H1 (cell line): Measurements from ENCODE around the gene LYPD4. TPM values are rescaled to one million over a fixed set of nuclear protein-coding genes. Genes with fewer than 3 reads are reported as not detected.
A peak's percentile ranks its signal among the peaks of the same experiment; 100 is the strongest.

Experiments used
- CTCF ChIA-PET: fragments of 300-600 bp; sonication (Branson Sonifier 250); formaldehyde crosslinking; loops from one replicate; lab custom pipeline; 2021; ENCODE audit not compliant: partially characterized antibody; lab: Charles Lee
- POLR2A ChIA-PET: fragments of 300-600 bp; sonication (Branson Sonifier 250); formaldehyde crosslinking; loops from one replicate; lab custom pipeline; 2021; ENCODE audit warnings: inconsistent platforms; ENCODE audit not compliant: partially characterized antibody; lab: Charles Lee
- DNase-seq, 2 experiments: peaks; one replicate each; pipeline versions ENCODE4 v3.0.0 to v3.0.0-alpha.2; 2010 to 2022; ENCODE audit warnings: low spot score in 2 of 2, low read depth in 1 of 2, mixed read lengths in 1 of 2
- FAIRE-seq: peaks from 2 replicates; lab custom pipeline; 2011; peaks lifted over from hg19 to GRCh38; lab: Jason Lieb, UNC
- H2AFZ ChIP-seq: 2 replicates; pipeline ENCODE4 v1.8.1; 2012; ENCODE audit warnings: low read length, inconsistent platforms
- H2AK5ac ChIP-seq: 2 replicates; pipeline ENCODE4 v1.6.1; 2013; ENCODE audit warnings: low read depth, low read length
- H2BK120ac ChIP-seq: replicated peaks from 2 replicates; pipeline ENCODE3; 2013; ENCODE audit warnings: low read depth, low read length, inconsistent platforms
- H2BK12ac ChIP-seq: 2 replicates; pipeline ENCODE4 v1.6.1; 2013; ENCODE audit warnings: low read depth, low read length
- H2BK15ac ChIP-seq: 2 replicates; pipeline ENCODE4 v1.6.1; 2013; ENCODE audit warnings: low read length
- H2BK20ac ChIP-seq: 2 replicates; pipeline ENCODE4 v1.6.1; 2013; ENCODE audit warnings: low read length
- H2BK5ac ChIP-seq: 2 replicates; pipeline ENCODE4 v1.6.1; 2013; ENCODE audit warnings: low read depth, low read length
- H3K14ac ChIP-seq: 2 replicates; pipeline ENCODE4 v1.6.1; 2013; ENCODE audit warnings: inconsistent platforms; ENCODE audit not compliant: insufficient read length
- H3K18ac ChIP-seq: 2 replicates; pipeline ENCODE4 v1.6.1; 2013; ENCODE audit warnings: low read length; ENCODE audit errors: extremely low read depth
- H3K23ac ChIP-seq: 2 replicates; pipeline ENCODE4 v1.6.1; 2013; ENCODE audit warnings: inconsistent platforms; ENCODE audit not compliant: insufficient read length
- H3K23me2 ChIP-seq: 2 replicates; pipeline ENCODE4 v1.6.1; 2013; ENCODE audit warnings: low read depth, low read length
- H3K27ac ChIP-seq: 2 replicates; pipeline ENCODE4 v1.6.1; 2011; ENCODE audit warnings: low read depth, low read length, inconsistent platforms
- H3K27me3 ChIP-seq, 4 experiments: replicated peaks in 1 of 4; 1 replicate in 1 of 4; 2 replicates in 3 of 4; pipeline versions ENCODE4 v1.6.1 to v1.8.1; 2011 to 2013; ENCODE audit warnings: low read length in 3 of 4, mild to moderate bottlenecking in 3 of 4, inconsistent platforms in 2 of 4, mixed read lengths in 2 of 4, moderate library complexity in 1 of 4; ENCODE audit not compliant: control insufficient read depth in 3 of 4, insufficient read depth in 3 of 4; ENCODE audit errors: extremely low read depth in 1 of 4
- H3K36me3 ChIP-seq, 4 experiments: 2 replicates each; pipeline versions ENCODE4 v1.6.1 to v1.8.1; 2011 to 2013; ENCODE audit warnings: mild to moderate bottlenecking in 4 of 4, low read length in 3 of 4, moderate library complexity in 2 of 4, control low read depth in 1 of 4, inconsistent platforms in 1 of 4; ENCODE audit not compliant: insufficient read depth in 4 of 4, control insufficient read depth in 2 of 4
- H3K4ac ChIP-seq: replicated peaks from 2 replicates; pipeline ENCODE3; 2013; ENCODE audit warnings: low read length, low read depth, mixed read lengths, inconsistent platforms; ENCODE audit not compliant: insufficient read length
- H3K4me1 ChIP-seq, 4 experiments: replicated peaks in 1 of 4; 1 replicate in 1 of 4; 2 replicates in 3 of 4; pipeline versions ENCODE4 v1.6.1 to v1.8.1; 2011 to 2013; ENCODE audit warnings: low read length in 3 of 4, inconsistent platforms in 2 of 4, mixed read lengths in 1 of 4; ENCODE audit not compliant: insufficient read depth in 4 of 4, control insufficient read depth in 3 of 4
- H3K4me2 ChIP-seq, 2 experiments: 2 replicates each; pipeline versions ENCODE4 v1.6.1 to v1.8.1; 2011 to 2013; ENCODE audit warnings: low read depth in 2 of 2, low read length in 2 of 2, control low read depth in 1 of 2, inconsistent platforms in 1 of 2, mild to moderate bottlenecking in 1 of 2; ENCODE audit not compliant: insufficient read depth in 1 of 2
- H3K4me3 ChIP-seq, 4 experiments: fragments of 200-600, 300-600 bp in 1 of 4; sonication (generic), shearing (Covaris generic), sonication (Bioruptor Twin) in 1 of 4; 2 replicates each; pipeline versions ENCODE4 v1.5.1 to v1.8.1; 2011 to 2016; ENCODE audit warnings: low read length in 4 of 4, low read depth in 3 of 4, control low read depth in 2 of 4, inconsistent platforms in 2 of 4, mild to moderate bottlenecking in 2 of 4, mixed read lengths in 1 of 4, moderate library complexity in 1 of 4; ENCODE audit not compliant: insufficient read depth in 2 of 4; ENCODE audit errors: extremely low read depth in 1 of 4
- H3K56ac ChIP-seq: replicated peaks from 2 replicates; pipeline ENCODE3; 2013; ENCODE audit warnings: low read depth, mild to moderate bottlenecking, mixed read lengths, low read length, inconsistent platforms; ENCODE audit not compliant: insufficient read length
- H3K79me1 ChIP-seq: 2 replicates; pipeline ENCODE4 v1.6.1; 2013; ENCODE audit warnings: low read depth, low read length, control low read depth
- H3K79me2 ChIP-seq, 2 experiments: 2 replicates each; pipeline versions ENCODE4 v1.6.1 to v1.8.1; 2012 to 2013; ENCODE audit warnings: low read length in 2 of 2, mild to moderate bottlenecking in 2 of 2, inconsistent platforms in 1 of 2; ENCODE audit not compliant: insufficient read depth in 2 of 2, control insufficient read depth in 1 of 2
- H3K9ac ChIP-seq, 4 experiments: replicated peaks in 1 of 4; 1 replicate in 1 of 4; 2 replicates in 3 of 4; pipeline versions ENCODE4 v1.6.1 to v1.8.1; 2011 to 2013; ENCODE audit warnings: low read depth in 3 of 4, low read length in 3 of 4, control low read depth in 2 of 4, mild to moderate bottlenecking in 2 of 4, moderate library complexity in 2 of 4, inconsistent platforms in 1 of 4; ENCODE audit errors: extremely low read depth in 1 of 4
- H3K9me3 ChIP-seq, 2 experiments: 2 replicates each; pipeline versions ENCODE4 v1.6.1 to v1.8.1; 2012 to 2013; ENCODE audit warnings: mild to moderate bottlenecking in 2 of 2, moderate library complexity in 2 of 2, control low read depth in 1 of 2, inconsistent platforms in 1 of 2, low read depth in 1 of 2, low read length in 1 of 2, mixed read lengths in 1 of 2; ENCODE audit not compliant: insufficient read depth in 2 of 2
- H4K20me1 ChIP-seq, 2 experiments: replicated peaks in 1 of 2; 2 replicates each; pipeline versions ENCODE3 to v1.8.1; 2011 to 2013; ENCODE audit warnings: inconsistent platforms in 2 of 2, low read length in 2 of 2, mild to moderate bottlenecking in 1 of 2; ENCODE audit not compliant: insufficient read depth in 2 of 2, control insufficient read depth in 1 of 2
- H4K5ac ChIP-seq: 2 replicates; pipeline ENCODE4 v1.6.1; 2013; ENCODE audit warnings: low read length, low read depth, mixed read lengths, inconsistent platforms; ENCODE audit not compliant: insufficient read length
- H4K8ac ChIP-seq: 2 replicates; pipeline ENCODE4 v1.8.0; 2013; ENCODE audit warnings: mild to moderate bottlenecking, moderate library complexity, low read length, inconsistent platforms; ENCODE audit not compliant: insufficient read depth; ENCODE audit errors: extremely low read depth
- H4K91ac ChIP-seq: replicated peaks from 2 replicates; pipeline ENCODE3; 2013; ENCODE audit warnings: low read length, mixed read lengths, inconsistent platforms; ENCODE audit not compliant: insufficient read length
- CHD2 ChIP-seq: IDR thresholded peaks from 2 replicates; pipeline ENCODE4 v1.6.1; 2012; ENCODE audit warnings: low read length, improper control_type of control experiment
- SIX5 ChIP-seq: IDR thresholded peaks from 2 replicates; pipeline ENCODE4 v1.6.1; 2011; ENCODE audit warnings: mild to moderate bottlenecking, low read depth, low read length
- TAF1 ChIP-seq: IDR thresholded peaks from 2 replicates; pipeline ENCODE4 v1.6.1; 2011; ENCODE audit warnings: mild to moderate bottlenecking, low read depth, low read length
- WGBS, 2 experiments: shearing (Covaris generic) in 1 of 2; methylation state at CpG; one replicate each; pipeline versions ENCODE4 v1.1.6 to v1.1.7; 2013 to 2015; ENCODE audit warnings: low lambda C conversion rate in 2 of 2, mixed read lengths in 2 of 2, inconsistent platforms in 1 of 2, low coverage in 1 of 2, missing lambda C conversion rate in 1 of 2; ENCODE audit not compliant: insufficient replicate concordance in 2 of 2, insufficient coverage in 1 of 2, insufficient read length in 1 of 2; ENCODE audit errors: extremely low coverage in 1 of 2, missing lambda C conversion rate in 1 of 2; 5-methylcytosine and 5-hydroxymethylcytosine counted together
- polyA plus RNA-seq, 7 experiments: library from polyadenylated mRNA; depleted of rRNA in 3 of 7; stranded (reverse) in 5 of 7; unstranded in 2 of 7; fragments of >200 nt in 5 of 7; fragments of 200-250 nt in 2 of 7; gene quantifications; 1 replicate in 5 of 7; 2 replicates in 1 of 7; 4 replicates in 1 of 7; pipeline versions ENCODE4 v1.2.1 to v1.2.3, GENCODE V29; 2011 to 2013; ENCODE audit warnings: missing spikeins in 2 of 7, mixed read lengths in 2 of 7
- total RNA-seq: library from RNA; stranded (reverse); fragmentation: NEBNext Ultra II Directional; extraction: Animal tissue kit (Norgen Biotek cat#: 25700); gene quantifications from 2 replicates; pipeline ENCODE4 v1.2.1, GENCODE V29; 2021
- TF ChIP-seq, protein P1 (sequence below): IDR thresholded peaks from 2 replicates; pipeline ENCODE4 v1.6.1; 2012; ENCODE audit warnings: inconsistent platforms

LYPD4 gene
- total and polyA plus RNA-seq, 2 of the 8 experiments (the other 6 are each of a cell fraction or from before 2014, with no cell fraction given): 0.06 TPM; not detected in 1

DNA sequence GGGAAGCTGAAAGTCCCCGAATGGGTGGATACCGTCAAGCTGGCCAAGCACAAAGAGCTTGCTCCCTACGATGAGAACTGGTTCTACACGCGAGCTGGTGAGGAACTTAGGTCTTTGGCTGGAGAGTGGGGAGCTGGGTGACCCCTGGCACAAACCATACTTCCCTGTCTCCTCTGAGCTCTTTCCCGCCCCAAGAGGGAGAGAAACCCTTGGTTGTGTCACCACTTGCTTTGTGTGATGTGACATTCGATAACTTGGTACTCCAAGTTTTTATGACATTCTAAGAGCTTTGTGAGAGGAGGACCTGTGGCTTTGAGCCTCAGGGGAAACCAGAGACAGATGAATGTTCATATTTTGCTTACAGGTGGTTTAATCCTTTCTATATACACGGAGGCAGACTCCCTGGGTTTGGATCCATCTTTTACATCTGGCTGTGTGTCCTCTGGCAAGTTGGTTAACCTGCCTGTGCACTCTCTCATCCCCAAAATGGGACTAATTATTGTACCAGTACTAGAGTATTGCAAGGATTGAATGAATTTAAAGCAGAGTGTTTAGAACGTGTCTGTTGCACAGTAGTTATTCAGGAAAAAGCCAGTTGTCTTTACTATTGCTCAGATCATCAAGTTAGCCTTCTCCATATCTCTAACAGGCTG lies 16.8 kb upstream of the LYPD4 start:
- H4K20me1 ChIP-seq: peaks cover 22 to 26% of the 10 kb centered on the region in 2 experiments
- H3K23me2 ChIP-seq: peaks cover 6% of the 10 kb centered on the region
- H2BK15ac ChIP-seq: no peak overlapping the region
- H3K18ac ChIP-seq: peak overlapping the region; percentile 92; the same call in 1 of the 2 replicates
- CTCF ChIA-PET: interaction anchor here (2.0 to 2.2 kb wide), 2 partner anchors 12 to 89 kb away, joined by 5 to 12 read pairs; no protein-coding TSS in a partner anchor
- no peak overlapping the region for H4K91ac ChIP-seq
- H2BK5ac ChIP-seq: peak overlapping the region; percentile 98
- H3K9ac ChIP-seq: peak overlapping the region; percentile 98 to 100 (median 99)
- H2AFZ ChIP-seq: no peak overlapping the region
- H3K4me2 ChIP-seq: peak overlapping the region; percentile 92 to 97
- H3K14ac ChIP-seq: no peak overlapping the region
- H3K4me1 ChIP-seq: peaks cover 3 to 27% (median 14%) of the 10 kb centered on the region in 4 experiments
- H3K27ac ChIP-seq: peak overlapping the region; percentile 95
- no peaks in the 10 kb centered on the region for H3K9me3 ChIP-seq
- DNase-seq (no peak), FAIRE-seq (no peak)
- no peak overlapping the region for H4K8ac ChIP-seq
- no peak overlapping the region for H3K23ac ChIP-seq
- POLR2A ChIA-PET: interaction anchor here (0.6 to 7.9 kb wide), 33 partner anchors 10 to 1613 kb away, joined by 3 to 200 read pairs (median 4); partner anchors contain the start of genes ARHGEF1, B3GNT8, CD79A and DMAC2
- peak overlapping the region; percentile 27 for H3K4ac ChIP-seq
- no peak overlapping the region for H2BK120ac ChIP-seq
- peaks cover 47 to 54% (median 51%) of the 10 kb centered on the region in 4 experiments for H3K36me3 ChIP-seq
- no peak overlapping the region for H2BK12ac ChIP-seq
- H3K79me2 ChIP-seq: peaks cover 22 to 58% of the 10 kb centered on the region in 2 experiments
- WGBS, 2 experiments: 68% methylated on average over 9 of the region's 9 CpGs; no CpG with 5 or more reads in 1 of the 2 experiments
- H3K79me1 ChIP-seq: peaks cover 20% of the 10 kb centered on the region
- no peak overlapping the region for H2BK20ac ChIP-seq
- H3K56ac ChIP-seq: peak overlapping the region; percentile 93
- H4K5ac ChIP-seq: peak overlapping the region; percentile 38
- H3K27me3 ChIP-seq: no peaks in the 10 kb centered on the region
- H2AK5ac ChIP-seq: peak overlapping the region; percentile 78; the same call in 1 of the 2 replicates
- peak overlapping the region; percentile 81 to 99 (median 96) for H3K4me3 ChIP-seq
- TF ChIP-seq CHD2 (no peak), TAF1 (no peak), SIX5 (no peak)
- TF ChIP-seq, protein P1, sequence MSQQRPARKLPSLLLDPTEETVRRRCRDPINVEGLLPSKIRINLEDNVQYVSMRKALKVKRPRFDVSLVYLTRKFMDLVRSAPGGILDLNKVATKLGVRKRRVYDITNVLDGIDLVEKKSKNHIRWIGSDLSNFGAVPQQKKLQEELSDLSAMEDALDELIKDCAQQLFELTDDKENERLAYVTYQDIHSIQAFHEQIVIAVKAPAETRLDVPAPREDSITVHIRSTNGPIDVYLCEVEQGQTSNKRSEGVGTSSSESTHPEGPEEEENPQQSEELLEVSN: no peak
